ENCODE data around the gene MCTP1. TPM values are rescaled to one million over a fixed set of nuclear protein-coding genes. Genes with fewer than 3 reads are reported as not detected.

The MCTP1 gene
- total and polyA plus RNA-seq, 10 of the 15 experiments (the other 5 are each of a cell fraction or from before 2014, with no cell fraction given): 12.6 to 45.9 (median 18.8) TPM

DNA sequence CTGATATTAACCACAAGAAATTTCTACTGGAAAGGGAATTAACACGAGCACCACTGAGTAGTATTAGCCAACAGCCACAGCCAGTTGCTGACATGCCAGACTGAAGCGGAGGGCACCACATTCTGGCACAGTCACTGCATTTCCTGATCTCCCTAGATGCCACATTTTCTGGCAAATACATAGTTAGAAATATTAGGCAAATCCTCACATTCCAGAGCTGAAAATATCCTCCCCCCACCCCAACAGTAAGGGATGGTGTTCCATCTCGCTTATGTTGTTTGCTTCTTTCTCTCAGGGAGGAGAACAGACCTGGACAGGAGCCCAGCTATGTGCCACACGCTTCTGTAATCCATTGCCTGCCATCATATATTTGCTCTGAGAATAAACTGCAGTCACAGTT, 32.8 kb upstream of the MCTP1 start:
- WGBS (ENCODE audit: insufficient coverage, insufficient replicate concordance, low lambda C conversion rate, missing lambda C conversion rate): 26% methylated on average over 4 of the region's 4 CpGs
- Histone ChIP-seq H2AFZ (ENCODE audit: control insufficient read depth, low read depth, low read length) (no peak overlapping the region), H3K27me3 (replicated peaks in 1 of 2; ENCODE audit: control insufficient read depth in 2 of 2, insufficient read depth in 2 of 2, low read length in 1 of 2) (no peaks in the 10 kb centered on the region), H4K20me1 (ENCODE audit: control insufficient read depth, insufficient read depth) (no peaks in the 10 kb centered on the region), H3K9me3 (replicated peaks; ENCODE audit: control insufficient read depth, insufficient read depth, low read length) (no peaks in the 10 kb centered on the region; the same call in 2 of the 3 replicates), H3K27ac (ENCODE audit: control insufficient read depth, insufficient read depth) (no peak overlapping the region), H3K4me2 (ENCODE audit: control insufficient read depth, insufficient read depth) (no peak overlapping the region), H3K79me2 (ENCODE audit: control insufficient read depth, insufficient read depth, low read length) (no peaks in the 10 kb centered on the region), H3K4me1 (ENCODE audit: control insufficient read depth, insufficient read depth, low read length) (no peaks in the 10 kb centered on the region), H3K4me3 (no peak overlapping the region), H3K9ac (ENCODE audit: control insufficient read depth, insufficient read depth, low read length) (no peak overlapping the region), H3K36me3 (ENCODE audit: control insufficient read depth in 2 of 2, insufficient read depth in 2 of 2, low read length in 1 of 2) (no peaks in the 10 kb centered on the region)
- SMC1A ChIA-PET (ENCODE audit: uncharacterized antibody, unreplicated experiment): no interaction called here
- intact Hi-C loops (cut with micrococcal nuclease; ENCODE audit: unreplicated experiment): no loop called here
- POLR2A ChIA-PET: no interaction called here
- RAD21 ChIA-PET (ENCODE audit: unreplicated experiment): no interaction called here
- no TSS peak for BruUV-seq (replicated peaks)
- no peak for ATAC-seq
- DNase-seq (ENCODE audit: low read depth, low spot score): no peak
- FAIRE-seq: no peak
- in situ Hi-C loops (cut with MboI): no loop called here
- CTCF ChIA-PET: no interaction called here
- TF ChIP-seq SPI1 (IDR thresholded peaks at IDR 0.05; ENCODE audit: borderline replicate concordance, insufficient read depth, low read depth, low read length) (no peak), RUNX3 (IDR thresholded peaks at IDR 0.05; ENCODE audit: low read length) (no peak), FOS (IDR thresholded peaks at IDR 0.05; ENCODE audit: borderline replicate concordance, extremely low read depth, insufficient read length) (no peak), ZNF207 (IDR thresholded peaks at IDR 0.05; ENCODE audit: borderline replicate concordance) (no peak), RBBP5 (conservative IDR thresholded peaks at IDR 0.05) (no peak)
- TF ChIP-seq, protein P1, sequence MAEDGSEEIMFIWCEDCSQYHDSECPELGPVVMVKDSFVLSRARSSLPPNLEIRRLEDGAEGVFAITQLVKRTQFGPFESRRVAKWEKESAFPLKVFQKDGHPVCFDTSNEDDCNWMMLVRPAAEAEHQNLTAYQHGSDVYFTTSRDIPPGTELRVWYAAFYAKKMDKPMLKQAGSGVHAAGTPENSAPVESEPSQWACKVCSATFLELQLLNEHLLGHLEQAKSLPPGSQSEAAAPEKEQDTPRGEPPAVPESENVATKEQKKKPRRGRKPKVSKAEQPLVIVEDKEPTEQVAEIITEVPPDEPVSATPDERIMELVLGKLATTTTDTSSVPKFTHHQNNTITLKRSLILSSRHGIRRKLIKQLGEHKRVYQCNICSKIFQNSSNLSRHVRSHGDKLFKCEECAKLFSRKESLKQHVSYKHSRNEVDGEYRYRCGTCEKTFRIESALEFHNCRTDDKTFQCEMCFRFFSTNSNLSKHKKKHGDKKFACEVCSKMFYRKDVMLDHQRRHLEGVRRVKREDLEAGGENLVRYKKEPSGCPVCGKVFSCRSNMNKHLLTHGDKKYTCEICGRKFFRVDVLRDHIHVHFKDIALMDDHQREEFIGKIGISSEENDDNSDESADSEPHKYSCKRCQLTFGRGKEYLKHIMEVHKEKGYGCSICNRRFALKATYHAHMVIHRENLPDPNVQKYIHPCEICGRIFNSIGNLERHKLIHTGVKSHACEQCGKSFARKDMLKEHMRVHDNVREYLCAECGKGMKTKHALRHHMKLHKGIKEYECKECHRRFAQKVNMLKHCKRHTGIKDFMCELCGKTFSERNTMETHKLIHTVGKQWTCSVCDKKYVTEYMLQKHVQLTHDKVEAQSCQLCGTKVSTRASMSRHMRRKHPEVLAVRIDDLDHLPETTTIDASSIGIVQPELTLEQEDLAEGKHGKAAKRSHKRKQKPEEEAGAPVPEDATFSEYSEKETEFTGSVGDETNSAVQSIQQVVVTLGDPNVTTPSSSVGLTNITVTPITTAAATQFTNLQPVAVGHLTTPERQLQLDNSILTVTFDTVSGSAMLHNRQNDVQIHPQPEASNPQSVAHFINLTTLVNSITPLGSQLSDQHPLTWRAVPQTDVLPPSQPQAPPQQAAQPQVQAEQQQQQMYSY (CRISPR knock-in tag; IDR thresholded peaks at IDR 0.05): no peak
- TF ChIP-seq, protein P2, sequence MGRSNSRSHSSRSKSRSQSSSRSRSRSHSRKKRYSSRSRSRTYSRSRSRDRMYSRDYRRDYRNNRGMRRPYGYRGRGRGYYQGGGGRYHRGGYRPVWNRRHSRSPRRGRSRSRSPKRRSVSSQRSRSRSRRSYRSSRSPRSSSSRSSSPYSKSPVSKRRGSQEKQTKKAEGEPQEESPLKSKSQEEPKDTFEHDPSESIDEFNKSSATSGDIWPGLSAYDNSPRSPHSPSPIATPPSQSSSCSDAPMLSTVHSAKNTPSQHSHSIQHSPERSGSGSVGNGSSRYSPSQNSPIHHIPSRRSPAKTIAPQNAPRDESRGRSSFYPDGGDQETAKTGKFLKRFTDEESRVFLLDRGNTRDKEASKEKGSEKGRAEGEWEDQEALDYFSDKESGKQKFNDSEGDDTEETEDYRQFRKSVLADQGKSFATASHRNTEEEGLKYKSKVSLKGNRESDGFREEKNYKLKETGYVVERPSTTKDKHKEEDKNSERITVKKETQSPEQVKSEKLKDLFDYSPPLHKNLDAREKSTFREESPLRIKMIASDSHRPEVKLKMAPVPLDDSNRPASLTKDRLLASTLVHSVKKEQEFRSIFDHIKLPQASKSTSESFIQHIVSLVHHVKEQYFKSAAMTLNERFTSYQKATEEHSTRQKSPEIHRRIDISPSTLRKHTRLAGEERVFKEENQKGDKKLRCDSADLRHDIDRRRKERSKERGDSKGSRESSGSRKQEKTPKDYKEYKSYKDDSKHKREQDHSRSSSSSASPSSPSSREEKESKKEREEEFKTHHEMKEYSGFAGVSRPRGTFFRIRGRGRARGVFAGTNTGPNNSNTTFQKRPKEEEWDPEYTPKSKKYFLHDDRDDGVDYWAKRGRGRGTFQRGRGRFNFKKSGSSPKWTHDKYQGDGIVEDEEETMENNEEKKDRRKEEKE (IDR thresholded peaks at IDR 0.05): no peak
- TF ChIP-seq, protein P3, sequence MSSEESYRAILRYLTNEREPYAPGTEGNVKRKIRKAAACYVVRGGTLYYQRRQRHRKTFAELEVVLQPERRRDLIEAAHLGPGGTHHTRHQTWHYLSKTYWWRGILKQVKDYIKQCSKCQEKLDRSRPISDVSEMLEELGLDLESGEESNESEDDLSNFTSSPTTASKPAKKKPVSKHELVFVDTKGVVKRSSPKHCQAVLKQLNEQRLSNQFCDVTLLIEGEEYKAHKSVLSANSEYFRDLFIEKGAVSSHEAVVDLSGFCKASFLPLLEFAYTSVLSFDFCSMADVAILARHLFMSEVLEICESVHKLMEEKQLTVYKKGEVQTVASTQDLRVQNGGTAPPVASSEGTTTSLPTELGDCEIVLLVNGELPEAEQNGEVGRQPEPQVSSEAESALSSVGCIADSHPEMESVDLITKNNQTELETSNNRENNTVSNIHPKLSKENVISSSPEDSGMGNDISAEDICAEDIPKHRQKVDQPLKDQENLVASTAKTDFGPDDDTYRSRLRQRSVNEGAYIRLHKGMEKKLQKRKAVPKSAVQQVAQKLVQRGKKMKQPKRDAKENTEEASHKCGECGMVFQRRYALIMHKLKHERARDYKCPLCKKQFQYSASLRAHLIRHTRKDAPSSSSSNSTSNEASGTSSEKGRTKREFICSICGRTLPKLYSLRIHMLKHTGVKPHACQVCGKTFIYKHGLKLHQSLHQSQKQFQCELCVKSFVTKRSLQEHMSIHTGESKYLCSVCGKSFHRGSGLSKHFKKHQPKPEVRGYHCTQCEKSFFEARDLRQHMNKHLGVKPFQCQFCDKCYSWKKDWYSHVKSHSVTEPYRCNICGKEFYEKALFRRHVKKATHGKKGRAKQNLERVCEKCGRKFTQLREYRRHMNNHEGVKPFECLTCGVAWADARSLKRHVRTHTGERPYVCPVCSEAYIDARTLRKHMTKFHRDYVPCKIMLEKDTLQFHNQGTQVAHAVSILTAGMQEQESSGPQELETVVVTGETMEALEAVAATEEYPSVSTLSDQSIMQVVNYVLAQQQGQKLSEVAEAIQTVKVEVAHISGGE (CRISPR knock-in tag; IDR thresholded peaks at IDR 0.05): no peak
- TF ChIP-seq, protein P4, sequence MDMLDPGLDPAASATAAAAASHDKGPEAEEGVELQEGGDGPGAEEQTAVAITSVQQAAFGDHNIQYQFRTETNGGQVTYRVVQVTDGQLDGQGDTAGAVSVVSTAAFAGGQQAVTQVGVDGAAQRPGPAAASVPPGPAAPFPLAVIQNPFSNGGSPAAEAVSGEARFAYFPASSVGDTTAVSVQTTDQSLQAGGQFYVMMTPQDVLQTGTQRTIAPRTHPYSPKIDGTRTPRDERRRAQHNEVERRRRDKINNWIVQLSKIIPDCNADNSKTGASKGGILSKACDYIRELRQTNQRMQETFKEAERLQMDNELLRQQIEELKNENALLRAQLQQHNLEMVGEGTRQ (IDR thresholded peaks at IDR 0.05; ENCODE audit: borderline replicate concordance, low read depth, low read length): no peak

Data from GM12878 (cell line).